Stimulated activated CD8-positive, alpha-beta memory T cell treated with anti-CD3 and anti-CD28 coated beads, Interleukin-12 subunit alpha, Interleukin-12 subunit beta, amount 100 ng/mL, for 24 hours (primary cell): ENCODE results near the gene ENSA.
"Not testable (repeated sequence)": the region's sequence is repeated elsewhere in the genome, so short reads cannot be mapped to it uniquely, and the experiment has no call there.

ENCODE experiments used
- DNase-seq: peaks from one replicate; pipeline ENCODE4 v3.0.0-alpha.2; 2020; ENCODE audit errors: extremely low read depth

Gene ENSA

GRCh38 chr1:150621497-150622302, 7.7 kb downstream of the ENSA start:
- no peak for DNase-seq

GRCh38 chr1:150620919-150621318, 8.5 kb downstream of the ENSA start:
- DNase-seq, result no peak

- no peak for DNase-seq
Measured at GRCh38 chr1:150619576-150620509, 9.6 kb downstream of the ENSA start.

DNA sequence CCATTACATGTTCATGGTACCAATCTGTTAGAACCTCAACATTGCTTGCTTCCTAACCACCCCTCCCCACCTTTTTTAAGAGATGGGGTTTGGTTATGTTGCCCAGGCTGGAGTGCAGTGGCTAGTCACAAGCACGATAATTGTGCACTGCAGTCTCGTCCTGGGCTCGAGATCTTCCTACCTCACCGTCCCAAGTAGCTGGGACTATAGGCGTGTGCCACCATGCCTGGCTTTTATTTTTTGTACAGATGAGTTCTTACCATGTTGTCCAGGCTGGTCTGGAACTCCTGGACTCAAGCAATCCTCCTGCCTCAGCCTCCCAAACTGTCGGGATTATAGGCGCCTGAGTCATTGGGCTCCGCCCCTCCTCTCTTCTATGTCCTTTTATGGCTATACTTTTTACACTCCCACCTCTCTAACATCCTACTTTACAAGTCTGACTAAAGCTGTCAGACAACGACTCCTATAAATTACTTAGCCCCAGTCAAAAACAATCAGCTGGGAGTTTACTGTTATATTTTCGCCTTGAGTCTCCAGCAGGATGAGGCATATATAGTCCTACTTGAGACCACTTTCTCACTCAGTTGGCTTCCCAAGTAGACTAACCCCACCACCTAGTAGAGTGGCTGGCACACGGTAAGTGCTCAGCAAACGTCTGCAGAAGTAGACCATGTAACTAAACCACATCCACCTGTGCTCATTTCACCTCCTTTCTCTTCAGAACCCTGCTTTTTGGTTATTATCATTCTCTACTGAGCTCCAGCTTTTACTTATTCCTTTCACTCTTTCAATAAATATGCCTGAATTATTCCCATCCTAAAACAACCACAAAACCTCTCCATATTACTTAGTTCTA, 13.8 kb downstream of the ENSA start:
- DNase-seq, result no peak

DNA sequence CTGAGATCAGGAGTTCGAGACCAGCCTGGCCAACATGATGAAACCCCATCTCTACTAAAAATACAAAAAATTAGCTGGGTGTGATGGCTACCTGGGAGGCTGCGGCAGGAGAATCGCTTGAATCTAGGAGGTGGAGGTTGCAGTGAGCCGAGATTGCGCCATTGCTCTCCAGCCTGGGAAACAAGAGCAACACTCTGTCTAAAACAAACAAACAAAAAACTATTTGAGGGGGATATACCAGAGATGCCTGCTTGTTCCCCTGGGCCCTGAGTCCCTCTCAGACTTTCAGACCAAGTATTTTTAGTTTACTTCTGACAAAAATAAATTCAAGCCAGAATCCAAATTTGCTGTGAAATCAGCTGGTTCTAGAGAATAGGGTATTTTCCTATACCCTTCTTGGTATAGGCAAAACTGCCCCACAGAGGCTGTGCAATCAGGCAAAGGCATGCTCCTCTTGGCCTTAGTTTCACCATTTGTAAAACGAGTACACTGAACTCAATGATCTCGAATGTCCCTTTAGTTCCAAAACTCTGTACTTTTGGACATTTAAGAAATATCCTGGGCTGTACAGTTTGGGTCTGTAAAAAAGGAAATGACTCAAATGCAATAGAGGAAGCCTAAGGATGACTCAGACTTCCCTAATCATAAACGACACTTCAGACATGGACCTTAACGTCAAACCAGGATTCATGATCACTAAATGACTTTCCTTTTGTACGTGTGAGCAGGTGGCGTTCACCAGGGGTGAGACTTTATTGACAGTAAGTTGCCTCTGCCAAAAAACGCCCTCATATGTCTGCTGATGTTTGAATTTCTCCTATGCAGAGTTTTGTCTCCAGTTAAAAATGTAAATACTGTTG, 16.1 kb downstream of the ENSA start:
- DNase-seq, result no peak

- no peak for DNase-seq
Measured at GRCh38 chr1:150612014-150612345, 17.4 kb downstream of the ENSA start.

DNA sequence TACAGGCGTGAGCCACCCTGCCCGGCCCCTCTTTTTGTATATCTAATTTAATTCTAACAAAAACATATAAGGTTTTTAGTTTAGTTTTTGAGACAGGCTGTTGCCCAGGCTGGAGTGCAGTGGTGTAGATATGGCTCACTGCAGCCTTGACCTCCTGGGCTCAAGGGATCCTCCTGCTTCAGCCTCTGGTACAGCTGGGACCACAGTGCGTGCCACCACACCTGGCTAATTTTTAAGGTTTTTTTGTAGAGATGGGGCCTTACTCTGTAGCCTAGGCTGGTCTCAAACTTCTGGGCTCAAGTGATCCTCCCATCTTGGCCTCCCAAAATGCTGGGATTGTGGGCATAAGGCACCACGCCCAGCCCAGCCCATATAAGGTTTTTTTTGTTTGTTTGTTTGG, 18.8 kb downstream of the ENSA start:
- no peak for DNase-seq

DNA sequence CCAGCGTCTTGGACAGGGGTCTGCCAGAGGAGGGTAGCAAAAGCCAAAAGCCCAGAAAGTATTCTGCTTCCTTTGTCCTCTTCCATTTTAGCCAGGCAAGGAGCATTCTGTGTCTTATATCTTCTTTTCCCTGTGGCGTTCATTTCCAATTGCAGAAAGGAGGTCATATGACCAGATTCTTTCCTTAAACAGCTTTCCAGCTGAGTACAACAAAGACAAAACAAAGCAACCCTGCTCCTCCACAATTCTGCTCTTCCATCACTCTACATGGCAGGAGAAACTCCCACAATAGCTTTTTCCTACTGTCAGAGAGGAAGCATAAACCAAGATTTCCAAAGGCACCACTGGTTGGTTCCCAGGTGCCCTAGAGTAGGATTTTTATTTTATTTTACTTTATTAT, 19.7 kb downstream of the ENSA start:
- DNase-seq, result no peak

DNA sequence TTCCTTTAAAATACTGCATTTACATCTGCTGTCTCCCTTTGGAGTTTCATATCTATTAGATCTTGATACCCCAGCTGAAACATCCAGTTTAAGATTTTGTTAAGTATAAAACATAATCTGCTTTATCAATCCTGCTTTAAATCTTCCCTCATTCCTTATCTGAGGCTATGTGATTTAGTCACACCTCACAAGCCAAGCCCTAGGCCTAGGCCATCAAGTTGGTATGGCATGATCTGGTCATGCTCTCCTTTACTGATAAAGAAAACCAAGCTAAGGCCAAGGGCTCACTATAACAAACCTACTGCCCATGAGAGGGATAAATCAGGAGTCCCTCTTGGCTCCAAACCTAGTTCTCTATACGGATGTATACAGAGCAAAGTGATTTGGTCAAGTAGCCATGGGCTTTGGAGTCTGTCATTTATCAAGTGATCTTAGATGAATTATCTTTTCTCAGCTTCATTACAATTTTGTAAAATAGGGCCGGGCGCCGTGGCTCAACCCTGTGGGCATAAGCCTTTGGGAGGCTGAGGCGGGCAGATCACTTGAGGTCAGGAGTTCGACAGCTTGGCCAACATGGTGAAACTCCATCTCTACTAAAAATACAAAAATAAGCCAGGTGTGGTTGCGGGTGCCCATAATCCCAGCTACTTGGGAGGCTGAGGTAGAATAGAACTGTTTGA, 22.8 kb downstream of the ENSA start:
- no peak for DNase-seq

DNA sequence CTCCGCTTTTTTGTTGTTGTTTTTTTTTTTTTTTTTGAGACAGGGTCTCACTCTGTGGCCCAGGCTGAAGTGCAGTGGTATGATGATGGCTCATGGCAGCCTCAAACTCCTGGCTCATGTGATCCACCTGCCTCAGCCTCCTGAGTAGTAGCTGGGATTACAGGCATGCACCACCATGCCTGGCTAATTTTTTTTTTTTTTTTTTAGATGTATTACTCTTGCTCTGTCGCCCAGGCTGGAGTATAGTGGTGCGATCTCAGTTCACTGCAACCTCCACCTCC, 24.0 kb downstream of the ENSA start:
- not testable (repeated sequence) for DNase-seq

DNA sequence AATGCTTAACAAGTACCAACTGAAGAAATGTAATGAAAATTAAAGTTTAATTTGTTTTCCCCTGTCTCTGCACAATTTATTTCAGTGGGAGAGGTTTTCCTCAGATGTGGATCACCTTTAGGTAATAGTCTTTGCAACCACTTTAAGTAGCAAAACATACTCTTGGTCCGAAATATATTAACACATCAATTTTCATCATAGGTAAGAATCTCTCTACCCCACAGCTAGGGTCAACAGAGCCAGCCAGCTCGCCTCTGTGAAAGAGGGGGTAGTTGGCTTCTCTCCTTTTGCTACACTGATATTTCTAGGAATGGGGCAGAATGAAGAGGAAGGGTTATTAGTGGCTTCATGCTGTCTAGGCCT, 25.2 kb downstream of the ENSA start:
- no peak for DNase-seq

GRCh38 chr1:150603711-150604110, 25.7 kb downstream of the ENSA start:
- DNase-seq, result no peak

DNA sequence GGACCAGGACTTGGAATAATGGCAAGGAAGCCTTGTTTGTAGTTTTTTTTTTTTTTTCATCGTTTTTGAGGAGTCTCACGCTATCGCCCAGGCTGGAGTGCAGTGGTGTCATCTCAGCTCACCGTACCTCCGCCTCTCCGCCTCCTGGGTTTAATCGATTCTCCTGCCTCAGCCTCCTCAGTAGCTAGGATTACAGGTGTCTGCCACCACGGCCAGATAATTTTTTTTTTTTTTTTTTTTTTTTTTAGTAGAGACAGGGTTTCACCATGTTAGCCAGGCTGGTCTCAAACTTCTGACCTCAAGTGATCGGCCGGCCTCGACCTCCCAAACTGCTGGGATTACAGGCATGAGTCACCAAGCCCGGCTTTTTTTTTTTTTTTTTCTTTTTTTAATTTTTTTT, 27.0 kb downstream of the ENSA start:
- DNase-seq, result not testable (repeated sequence)

DNA sequence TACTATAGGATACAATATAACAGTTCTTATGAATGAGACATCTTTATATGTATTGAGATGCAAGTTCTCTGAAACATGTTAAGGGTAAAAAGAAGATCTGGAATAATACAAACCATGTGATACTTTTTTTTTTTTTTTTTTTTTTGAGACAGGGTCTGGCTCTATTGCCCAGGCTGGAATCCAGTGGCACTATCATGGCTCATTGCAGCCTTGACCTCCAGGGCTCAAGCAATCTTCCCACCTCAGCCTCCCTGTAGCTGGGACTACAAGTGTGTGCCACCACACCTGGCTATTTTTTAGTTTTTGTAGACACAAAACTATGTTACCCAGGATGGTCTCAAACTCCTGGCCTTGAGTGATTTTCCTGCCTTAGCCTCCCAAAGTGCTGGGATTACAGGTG, 27.9 kb downstream of the ENSA start:
- DNase-seq, result no peak

- not testable (repeated sequence) for DNase-seq
Measured at GRCh38 chr1:150598346-150598745, 31.1 kb downstream of the ENSA start.

- no peak for DNase-seq
Measured at GRCh38 chr1:150596976-150597375, 32.4 kb downstream of the ENSA start.

DNA sequence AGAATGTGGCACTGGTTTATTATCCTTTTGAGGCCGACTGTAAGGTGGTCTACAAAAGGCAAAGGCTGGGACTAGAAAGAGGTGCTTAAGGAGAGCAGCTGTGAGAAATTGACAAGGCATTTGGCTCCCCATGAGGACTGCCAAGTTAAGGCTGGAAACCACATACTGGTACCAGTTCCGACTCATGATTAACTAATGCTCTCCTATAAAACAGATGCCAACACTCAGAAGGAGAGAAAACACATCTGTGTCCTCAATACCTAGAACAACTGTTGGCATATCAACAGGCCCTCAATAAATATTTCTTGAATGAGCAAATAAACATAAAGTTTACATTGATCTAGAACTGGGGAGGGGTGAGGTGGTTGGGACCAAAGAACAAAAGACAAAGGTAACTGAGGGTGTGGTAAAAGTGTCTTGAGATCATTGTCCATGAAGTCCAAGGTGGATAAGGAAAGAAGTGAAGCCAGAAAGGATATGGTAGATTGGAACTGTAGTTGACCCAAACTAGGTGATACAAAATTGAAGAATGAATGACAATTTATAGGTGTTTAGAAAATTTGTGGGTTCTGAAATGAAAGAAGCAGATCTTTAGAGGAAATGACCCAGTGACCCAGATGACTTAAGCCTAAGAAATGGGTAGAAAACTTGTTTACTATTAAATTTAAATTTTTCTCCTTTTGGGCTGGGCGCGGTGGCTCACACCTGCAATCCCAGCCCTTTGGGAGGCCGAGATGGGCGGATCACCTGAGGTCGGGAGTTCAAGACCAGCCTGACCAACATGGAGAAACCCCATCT, 33.1 kb downstream of the ENSA start:
- no peak for DNase-seq

DNA sequence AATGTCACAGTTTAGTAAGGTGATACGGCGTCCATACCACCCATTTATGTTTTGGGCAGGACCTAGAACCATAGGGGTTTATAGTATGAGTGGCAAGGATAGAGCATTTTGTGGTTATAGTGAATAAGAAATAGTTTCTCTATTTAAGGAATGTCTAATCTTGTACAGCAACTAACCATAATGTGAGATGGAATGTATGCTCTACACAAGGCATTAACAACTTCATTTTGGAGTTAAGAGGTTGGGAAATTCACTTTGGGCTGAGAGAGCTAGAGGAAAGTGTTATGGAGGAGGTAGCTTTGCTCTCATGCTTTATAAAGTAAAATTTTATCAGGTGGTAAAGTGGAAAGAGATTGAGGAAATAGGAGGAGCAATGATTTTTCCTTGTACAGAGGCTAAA, 47.0 kb downstream of the ENSA start:
- no peak for DNase-seq

DNA sequence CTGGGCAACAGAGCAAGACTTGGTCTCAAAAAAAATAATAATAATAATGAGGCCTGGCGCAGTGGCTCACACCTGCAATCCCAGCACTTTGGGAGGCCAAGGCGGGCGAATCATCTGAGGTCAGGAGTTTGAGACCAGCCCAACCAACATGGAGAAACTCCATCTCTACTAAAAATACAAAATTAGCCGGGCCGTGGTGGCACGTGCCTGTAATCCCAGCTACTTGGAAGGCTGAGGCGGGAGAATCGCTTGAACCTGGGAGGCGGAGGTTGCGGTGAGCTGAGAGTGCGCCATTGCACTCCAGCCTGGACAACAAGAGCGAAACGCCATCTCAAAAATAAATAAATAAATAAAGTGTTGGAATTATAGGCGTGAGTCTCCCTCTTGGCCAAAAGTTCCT, 47.5 kb downstream of the ENSA start:
- DNase-seq, result not testable (repeated sequence)

GRCh38 chr1:150581437-150581836, 48.0 kb downstream of the ENSA start:
- DNase-seq, result not testable (repeated sequence)
